GM19328 (cell line): ENCODE results near the gene ATG16L2.
"Not testable (repeated sequence)": the region's sequence is repeated elsewhere in the genome, so short reads cannot be mapped to it uniquely, and the experiment has no call there.

Experiments
- ATAC-seq: cut with Tn5 transposase; IDR thresholded peaks from one replicate; pipeline ENCODE4 v1.9.1; 2021; ENCODE audit warnings: mild to moderate bottlenecking, moderate library complexity; ENCODE audit not compliant: unreplicated experiment

Gene ATG16L2

DNA sequence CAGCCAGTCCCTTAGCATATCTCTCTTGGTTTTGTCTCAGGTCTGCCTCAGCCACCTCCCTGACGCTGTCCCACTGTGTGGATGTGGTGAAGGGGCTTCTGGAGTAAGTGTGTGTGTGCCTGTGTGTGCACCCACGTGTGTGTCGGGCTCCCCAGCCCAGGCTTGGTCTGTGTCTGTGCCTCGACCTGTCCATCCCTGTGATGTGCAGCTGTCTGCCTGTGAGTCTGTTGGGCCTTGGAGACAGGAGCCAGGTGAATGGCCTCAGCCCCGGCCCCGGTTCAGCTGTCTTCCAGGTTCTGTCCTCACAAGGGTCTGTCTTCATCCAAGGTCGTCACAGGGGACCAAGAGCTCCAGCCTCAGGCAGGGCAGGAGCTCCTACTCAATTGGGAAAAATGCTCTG is 9.8 kb downstream of the ATG16L2 start:
- ATAC-seq: no peak

DNA sequence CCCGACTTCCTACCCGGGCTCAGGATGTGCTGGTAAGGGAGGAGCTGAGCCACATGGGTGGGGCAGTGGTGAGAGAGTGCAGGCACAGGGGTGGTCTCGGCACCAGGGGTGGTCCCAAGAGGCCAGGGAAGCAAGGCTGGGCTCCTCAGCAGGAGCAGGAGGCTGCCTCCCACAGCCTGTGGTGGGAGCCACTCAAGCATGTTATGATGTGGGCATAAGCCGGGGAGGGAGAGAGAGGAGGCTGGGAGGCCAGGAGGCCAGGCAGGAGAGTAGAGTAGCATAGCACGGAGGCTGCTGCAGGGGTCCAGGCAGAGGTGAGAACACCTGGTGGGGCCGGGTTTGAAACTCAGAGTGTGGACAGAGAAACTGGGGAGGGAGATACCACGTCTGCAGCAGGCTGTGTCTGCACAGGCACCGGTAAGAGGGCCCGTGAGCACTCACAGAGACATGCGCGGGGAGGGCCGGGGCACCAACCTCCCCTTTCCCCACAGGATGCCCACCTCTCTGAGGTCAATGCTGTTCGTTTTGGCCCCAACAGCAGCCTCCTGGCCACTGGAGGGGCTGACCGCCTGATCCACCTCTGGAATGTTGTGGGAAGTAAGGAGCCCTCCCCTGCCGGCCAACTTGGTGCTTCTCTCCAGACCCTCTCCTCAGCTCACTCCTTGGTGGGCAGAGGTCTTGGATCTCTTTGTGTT is 10.7 kb downstream of the ATG16L2 start:
- ATAC-seq: no peak

DNA sequence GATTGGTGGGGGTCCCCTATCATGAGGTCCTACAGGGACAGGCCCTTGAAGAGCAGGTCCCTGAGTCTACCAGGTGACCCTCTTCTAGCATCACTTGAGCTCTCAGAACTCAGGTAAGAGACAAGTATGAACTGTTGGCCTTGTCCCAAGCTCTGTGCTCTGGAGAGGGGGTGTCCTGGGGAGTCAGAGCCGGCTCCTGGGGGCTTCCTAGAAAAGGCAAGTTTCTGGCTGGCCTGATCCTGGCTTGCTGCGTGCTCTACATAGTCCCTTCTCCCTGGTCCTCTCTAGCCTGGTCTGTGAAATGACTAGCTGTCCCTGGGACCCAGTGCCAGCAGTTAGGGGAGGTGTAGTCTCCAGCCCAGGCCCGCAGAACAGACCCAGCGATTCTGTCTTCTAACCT is 11.4 kb downstream of the ATG16L2 start:
- ATAC-seq: no peak

DNA sequence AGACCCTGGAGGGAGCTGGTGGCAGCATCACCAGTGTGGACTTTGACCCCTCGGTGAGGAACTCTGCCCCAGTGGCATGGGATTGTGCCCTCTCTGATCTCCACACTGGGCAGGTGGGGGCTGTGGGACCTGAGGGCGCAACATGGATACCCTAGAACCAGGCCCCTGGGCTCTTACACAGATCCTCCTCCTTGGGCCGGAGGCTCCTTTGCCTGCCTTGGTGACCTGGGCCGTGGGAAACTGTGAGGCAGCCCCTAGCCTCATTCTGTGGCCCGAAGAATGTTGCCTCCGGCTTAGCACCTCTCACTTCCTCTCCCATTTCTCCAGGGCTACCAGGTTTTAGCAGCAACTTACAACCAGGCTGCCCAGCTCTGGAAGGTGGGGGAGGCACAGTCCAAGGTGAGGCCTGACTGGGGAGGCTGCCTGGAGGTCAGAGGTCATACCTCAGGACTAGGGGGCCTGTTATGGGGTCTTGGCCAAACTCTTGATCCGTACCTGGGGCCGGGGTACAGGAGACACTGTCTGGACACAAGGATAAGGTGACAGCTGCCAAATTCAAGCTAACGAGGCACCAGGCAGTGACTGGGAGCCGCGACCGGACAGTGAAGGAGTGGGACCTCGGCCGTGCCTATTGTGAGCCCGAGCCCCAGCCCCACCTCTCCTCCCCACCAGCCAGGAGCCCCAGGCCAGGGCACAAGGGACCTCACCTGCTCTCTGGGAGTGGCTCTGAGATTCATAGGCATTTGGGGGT is 12.2 kb downstream of the ATG16L2 start:
- ATAC-seq: no peak

DNA sequence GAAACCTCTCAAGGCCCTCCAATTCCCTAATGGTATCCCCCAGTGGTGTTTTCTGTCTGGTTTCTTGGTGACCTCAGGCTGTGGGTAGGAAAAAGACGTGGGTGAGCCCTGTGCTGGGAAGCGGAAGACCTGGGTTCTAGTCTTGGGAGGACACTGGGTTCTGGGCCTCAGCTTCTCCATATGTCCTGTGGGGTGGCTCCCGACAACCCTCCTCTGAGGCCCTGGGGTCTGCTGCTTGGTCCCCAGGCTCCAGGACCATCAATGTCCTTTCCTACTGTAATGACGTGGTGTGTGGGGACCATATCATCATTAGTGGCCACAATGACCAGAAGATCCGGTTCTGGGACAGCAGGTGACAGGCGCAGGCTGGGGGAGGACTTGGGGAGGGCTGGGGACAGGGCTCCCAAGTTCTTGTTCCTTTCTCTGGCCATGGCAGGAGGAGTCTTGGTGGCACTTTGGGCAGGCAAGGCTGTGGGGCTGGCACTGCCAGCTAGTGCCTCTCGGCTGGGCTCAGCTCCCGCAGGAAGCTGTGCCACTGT is 12.8 kb downstream of the ATG16L2 start:
- no peak for ATAC-seq

DNA sequence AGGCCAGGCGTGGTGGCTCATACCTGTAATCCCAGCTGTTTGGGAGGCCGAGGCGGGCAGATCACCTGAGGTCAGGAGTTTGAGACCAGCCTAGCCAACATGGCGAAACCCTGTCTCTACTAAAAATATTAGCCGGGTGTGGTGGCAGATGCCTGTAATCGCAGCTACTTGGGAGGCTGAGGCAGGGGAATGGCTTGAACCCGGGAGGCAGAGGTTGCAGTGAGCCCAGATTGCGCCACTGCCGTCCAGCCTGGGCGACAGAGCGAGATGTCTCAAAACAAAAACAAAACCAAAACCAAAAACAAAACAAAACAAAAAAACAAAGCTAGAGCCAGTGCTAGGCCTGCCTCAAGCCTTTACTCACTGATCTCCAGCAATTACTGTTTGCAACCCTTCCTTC is 13.4 kb downstream of the ATG16L2 start:
- not testable (repeated sequence) for ATAC-seq

DNA sequence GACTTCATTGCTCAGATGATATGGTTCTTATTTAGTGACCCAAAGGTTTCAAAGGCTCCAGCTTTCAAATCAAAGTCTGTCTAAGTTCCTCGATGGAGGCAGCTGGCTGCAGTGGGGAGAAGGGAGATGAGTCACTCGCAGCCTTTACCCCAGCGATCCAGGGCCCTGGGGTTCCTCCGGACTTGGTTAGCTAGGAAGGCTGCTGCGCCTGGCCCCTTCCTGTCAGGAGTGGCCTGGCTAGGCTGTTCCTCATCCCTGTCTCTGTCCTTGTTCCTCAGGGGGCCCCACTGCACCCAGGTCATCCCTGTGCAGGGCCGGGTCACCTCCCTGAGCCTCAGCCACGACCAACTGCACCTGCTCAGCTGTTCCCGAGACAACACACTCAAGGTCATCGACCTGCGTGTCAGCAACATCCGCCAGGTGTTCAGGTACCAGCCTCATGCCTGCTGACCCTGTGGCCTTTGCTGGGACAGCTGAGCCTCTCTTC is 13.9 kb downstream of the ATG16L2 start:
- ATAC-seq: no peak

DNA sequence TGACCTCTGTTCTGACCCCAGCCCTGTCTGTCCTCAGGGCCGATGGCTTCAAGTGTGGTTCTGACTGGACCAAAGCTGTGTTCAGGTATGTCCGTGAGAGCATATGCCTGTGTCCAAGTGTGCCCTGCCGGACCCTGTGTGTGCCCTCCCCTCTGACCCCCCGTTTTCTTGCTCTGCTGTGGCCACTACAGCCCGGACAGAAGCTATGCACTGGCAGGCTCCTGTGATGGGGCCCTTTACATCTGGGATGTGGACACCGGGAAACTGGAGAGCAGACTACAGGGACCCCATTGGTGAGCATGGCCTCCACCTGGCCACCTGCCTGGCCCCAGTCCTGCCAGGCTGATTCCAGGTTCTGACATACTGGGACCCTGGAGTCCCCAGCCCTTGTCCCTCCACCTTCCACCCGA is 14.5 kb downstream of the ATG16L2 start:
- no peak for ATAC-seq

DNA sequence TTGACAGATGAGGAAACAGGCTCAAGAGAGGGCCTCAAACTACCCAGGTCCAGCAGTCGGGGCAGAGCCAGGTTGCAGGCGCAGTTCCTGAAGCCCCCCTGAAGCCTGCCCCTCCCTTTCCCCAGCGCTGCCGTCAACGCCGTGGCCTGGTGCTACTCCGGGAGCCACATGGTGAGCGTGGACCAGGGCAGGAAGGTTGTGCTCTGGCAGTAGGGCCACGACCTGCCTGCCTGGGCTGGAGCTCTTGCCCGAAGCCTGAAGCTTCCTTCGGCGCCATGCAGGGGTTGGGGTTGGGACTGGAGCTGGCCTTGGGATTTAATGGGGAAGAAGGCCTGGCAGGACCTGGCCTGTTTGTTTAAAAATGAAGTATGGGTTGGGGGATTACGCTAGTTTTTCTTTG is 15.0 kb downstream of the ATG16L2 start:
- ATAC-seq: no peak

DNA sequence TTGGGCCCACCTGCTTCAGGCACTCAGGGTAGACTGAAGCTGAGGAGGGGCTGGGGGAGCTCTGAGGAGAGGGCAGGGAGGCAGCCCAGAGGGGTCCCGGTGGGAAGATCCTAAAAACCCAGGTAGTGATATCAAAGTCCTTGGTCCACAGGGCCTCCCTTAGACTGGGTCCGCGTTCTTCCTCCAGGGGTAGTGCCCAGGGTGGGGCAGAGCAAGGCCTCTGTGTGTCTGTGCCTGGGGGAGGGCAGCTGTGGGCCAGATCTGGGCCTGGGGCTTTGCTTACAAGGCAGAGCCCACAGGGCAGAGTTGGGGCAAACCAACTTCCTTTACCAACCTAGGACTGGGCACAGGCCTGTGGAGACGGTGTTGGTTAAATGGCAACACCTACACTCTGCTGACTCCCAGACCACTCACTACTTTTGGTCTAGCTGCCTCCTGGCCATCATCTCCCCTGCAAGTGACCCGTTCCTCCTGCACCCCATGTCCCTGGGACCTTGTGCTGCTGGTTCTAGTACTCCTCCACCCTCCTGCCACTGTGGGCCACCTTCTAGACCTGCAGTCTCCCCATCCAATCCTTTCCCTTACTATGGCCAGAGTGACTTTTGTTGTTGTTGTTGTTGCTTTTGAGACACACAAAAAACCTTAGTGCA is 15.8 kb downstream of the ATG16L2 start:
- ATAC-seq: no peak

DNA sequence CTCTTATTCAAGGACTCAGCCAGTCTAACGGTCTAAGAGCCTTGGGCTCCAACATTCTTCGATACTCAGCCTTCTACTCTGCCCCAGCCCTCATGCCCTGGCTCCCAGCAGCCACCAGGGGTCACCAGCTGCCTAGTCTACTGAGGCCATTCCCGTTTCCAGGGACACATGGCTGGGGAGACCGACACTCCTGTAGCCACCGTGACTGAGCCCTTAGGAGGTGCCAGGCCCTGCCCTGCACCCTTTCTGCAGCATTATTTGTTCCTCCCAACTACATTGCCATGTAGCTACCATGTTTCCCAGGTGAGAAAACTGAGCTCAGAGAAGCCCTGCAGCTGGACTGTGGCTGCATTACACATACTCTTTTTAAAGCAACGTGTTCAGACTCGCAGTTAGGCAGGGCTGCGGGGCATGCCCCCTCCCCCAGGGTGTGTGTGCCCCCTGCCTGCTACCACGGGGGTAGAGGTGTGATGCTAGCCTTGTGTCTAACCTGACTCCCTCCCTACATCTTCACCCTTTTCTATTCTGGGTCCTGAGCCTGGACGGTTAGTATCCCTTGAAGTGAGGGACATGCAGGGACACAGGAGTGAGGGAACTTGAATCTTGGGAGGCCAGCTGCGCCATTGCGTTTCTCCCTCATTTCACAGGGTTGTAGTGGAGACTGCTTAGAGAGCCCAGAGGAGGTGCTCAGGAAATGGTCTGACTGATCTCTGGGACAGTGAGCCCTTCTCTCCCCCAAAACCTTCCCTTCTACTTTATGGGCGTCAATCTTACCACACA is 17.5 kb downstream of the ATG16L2 start:
- ATAC-seq: no peak

DNA sequence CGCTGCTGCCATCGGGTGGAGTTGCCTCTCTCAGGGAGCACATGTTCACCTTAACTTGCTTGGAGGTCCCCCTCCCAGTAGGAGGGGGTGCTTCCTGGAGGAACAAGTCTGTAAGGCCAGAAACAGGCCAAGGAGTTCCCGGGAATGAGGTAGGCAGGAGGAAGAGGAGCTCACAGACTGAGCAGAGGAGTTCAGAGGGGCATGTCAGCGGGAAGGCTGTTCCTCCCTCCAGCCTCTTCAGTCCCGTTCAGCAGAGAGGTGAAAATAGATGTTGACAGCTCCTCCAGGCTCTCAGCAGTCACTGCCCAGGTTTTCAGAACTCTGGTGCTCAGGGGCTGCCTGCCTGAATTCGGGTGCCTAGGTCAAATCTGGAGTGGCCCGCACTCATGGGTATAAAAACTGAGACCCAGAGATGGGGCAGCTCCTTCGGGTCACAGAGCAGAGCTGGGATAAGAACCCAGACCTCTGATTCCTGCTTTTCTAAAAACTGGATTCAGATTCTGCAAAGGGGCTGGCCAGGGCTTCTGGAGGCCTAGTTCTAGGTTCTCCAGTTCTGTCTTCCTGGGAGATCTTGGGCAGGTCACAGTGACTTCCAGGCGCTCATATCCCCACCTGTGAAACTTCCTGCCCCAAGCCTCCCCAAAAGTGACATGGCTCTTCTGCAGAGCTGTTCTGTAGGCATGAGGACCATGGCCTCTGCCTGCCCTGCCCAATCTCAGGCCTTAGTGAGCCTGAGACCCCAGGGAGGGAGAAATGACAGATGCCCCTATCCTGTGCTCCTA is 18.3 kb downstream of the ATG16L2 start:
- no peak for ATAC-seq

DNA sequence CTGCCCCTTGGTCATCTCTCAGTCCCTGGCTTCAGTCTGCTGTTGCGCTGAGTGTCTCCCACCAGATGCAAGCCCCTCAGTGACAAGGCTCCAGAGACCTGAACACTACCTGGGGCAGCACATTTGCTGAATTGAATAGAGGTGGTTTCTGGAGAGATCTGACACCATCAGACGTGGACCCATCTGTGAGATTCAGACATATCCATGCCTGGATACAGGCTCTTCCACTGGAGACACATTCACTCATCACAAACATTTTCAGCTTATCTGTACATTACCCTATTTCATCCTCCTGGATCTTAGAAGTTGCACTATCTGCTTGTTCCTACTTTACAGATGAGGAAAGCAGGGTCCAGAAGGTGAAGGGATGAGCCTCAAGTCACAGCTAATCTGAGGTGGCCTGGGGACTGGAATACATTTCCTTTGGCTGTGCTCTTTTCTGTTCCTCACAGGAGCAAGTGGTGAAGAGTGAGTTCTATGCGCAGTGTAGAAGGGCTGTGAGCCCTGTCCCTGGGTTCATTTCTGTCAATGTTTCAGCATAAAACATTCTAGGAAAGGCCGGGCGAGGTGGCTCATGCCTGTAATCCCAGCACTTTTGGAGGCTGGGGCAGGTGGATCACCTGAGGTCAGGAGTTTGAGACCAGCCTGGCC is 19.0 kb downstream of the ATG16L2 start:
- no peak for ATAC-seq

DNA sequence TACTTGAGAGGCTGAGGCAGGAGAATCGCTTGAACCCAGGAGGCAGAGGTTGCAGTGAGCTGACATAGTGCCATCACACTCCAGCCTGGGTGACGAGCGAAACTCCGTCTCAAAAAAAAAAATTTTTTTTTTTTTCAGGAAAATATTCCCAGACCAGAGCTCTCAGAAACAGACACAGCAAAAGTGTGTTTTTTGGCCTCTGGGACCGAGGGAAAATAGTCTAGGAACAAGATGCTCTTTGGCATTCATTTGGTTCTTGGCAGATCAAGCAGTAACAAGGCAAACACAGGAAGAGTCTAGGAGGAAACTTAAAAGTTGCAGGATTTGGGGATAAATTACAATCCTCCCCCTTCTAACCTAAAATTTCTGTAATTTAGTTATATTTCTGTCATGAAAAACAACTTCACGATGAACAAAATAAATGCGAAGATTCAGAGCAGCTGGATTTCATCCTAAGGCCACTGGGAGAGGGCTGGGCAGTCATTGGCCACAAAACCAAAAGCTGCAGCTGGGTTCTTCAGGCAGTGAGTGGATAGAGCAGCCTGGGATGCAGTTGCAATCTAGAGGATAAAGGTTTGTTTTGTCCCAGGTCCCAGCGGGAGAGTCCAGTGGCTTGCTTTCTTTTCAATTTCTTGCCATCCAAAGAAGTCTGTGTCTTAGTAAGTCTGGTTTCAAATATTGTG is 19.7 kb downstream of the ATG16L2 start:
- no peak for ATAC-seq

DNA sequence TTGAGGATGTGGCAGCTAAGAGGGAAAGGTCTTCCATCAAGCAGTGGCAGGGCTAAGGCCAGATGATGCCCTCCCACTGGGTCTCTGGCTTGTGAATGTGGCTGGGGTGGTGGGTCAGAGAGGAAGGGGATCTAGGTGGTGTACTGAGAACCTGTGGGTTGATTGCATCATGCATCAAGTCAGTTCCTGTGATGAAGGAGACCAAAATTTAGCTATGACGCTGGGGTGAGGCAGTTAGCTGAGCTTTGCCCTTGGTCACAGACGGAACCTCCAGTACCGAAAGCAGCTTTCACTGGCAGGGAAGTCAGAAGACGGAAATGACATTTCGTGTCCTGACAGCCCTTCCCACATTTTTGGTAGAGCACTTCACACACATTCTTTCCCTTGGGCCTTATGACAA is 20.7 kb downstream of the ATG16L2 start:
- ATAC-seq: no peak

DNA sequence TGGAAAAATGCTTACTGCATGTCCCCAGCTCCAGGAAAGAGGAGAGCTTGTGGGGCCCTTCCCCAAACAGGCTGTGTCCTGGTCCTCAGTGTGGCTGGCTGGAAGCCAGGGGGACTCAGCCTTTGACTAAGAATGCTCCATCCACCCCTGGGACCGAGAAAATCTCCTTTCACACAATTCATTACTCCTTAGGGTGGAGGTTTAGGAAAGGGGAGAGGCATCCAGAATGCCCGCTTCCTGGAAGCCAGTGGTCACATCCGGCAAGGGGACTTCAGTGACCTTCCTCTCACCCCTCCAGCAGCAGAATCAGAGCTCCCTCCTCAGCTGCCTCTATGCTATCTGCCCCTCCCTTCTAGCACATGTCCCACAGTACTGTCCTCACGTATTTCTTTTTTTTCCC is 21.9 kb downstream of the ATG16L2 start:
- no peak for ATAC-seq

DNA sequence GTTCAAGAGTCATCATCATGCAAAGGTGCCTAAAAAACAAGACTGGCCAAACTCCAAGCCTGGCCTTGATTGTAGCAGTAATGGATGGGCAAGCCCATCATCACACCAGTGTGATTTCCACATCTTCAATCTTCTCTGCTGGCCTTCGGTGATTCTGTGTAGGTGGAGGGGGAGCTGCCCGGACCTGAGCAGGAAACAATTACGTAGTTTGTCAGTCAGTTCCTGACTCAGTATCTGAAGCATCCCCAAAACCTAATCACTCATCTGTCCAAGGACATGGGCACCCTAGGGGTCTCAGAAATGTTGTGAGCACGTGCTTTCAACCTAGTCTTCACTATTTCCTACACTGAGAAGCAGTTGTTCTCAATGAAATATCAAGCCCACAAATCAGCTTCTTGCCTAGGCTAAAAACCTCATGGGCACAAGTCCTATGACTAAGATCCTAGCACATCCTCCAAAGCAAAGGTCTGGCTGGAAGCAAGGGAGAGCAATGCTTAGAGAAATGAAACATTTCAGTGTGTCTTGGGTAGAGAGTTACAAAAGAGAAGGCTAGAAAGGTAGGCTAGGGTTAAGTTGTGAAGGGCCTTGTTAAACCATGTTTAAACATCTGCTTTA is 24.6 kb downstream of the ATG16L2 start:
- ATAC-seq: no peak

DNA sequence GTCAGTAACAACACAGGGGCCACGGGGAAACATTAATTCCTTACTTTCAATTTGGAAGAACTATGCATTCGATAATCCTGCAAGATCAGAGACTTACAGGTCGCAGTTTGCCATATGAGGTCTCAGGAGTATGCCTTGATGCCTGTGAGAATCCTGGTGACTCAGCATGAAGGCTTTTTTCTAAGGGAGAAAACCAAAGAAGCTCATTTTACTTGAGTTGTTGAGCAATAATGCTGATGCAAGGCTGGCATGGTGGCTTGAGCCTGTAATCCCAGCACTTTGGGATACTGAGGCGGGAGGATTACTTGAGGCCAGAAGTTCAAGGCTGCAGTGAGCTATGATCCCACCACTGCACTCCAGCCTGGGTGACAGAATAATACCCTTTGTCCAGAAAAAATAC is 26.6 kb downstream of the ATG16L2 start:
- no peak for ATAC-seq

DNA sequence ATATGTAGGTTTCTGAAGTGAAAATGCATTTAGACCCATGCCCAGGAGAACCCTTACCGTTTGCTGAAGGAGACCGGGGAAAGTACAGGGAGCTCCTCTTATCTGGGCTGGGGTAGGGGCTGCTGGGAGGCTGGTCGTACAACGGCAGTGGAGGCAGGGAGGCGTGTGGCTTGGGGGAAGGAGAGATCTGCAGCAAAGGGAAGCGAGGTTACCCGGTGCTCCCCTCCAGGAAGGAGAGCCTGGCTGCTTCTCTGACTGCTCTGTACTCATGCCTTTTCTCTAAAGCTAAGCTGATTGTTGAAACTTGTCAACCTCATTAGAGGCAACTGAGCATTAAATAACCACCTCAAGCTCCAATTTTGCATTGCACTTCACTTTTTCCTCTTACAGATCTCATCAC is 27.2 kb downstream of the ATG16L2 start:
- no peak for ATAC-seq
